IMR-90 (cell line): ENCODE data around the gene CGNL1. TPM values are rescaled to one million over a fixed set of nuclear protein-coding genes. Genes with fewer than 3 reads are reported as not detected.

Experiments
- ATAC-seq: fragments of 200-7000 bp; cut with Tn5 transposase; 2 replicates; pipeline ENCODE4 v1.9.1; 2020; ENCODE audit warnings: low read depth, mild to moderate bottlenecking, moderate library complexity
- BruUV-seq: library from RNA; stranded (reverse); fragments of 400-500 nt; replicated peaks from 2 replicates; lab custom pipeline; 2021; lab: Mats Ljungman, UMichigan
- CTCF ChIA-PET: fragments of 300-600 bp; formaldehyde crosslinking; extraction: SDS; loops from one replicate; lab custom pipeline; 2021; ENCODE audit warnings: antibody characterized with exemption; lab: Yijun Ruan, JAX
- POLR2A ChIA-PET: fragments of 300-600 bp; sonication (Branson Sonifier 250); formaldehyde crosslinking; loops from one replicate; lab custom pipeline; 2022; ENCODE audit warnings: antibody characterized with exemption; ENCODE audit not compliant: unreplicated experiment; lab: Charles Lee
- DNase-seq: peaks from one replicate; pipeline ENCODE4 v3.0.0; 2013
- H2AFZ ChIP-seq: replicated peaks from 2 replicates; pipeline ENCODE3; 2013; ENCODE audit warnings: low read length, mild to moderate bottlenecking; ENCODE audit not compliant: poor library complexity
- H2AK5ac ChIP-seq: 2 replicates; pipeline ENCODE4 v1.6.1; 2013; ENCODE audit warnings: low read depth, low read length, inconsistent platforms
- H2AK9ac ChIP-seq: replicated peaks from 2 replicates; pipeline ENCODE3; 2013; ENCODE audit warnings: mild to moderate bottlenecking, low read depth, low read length, moderate library complexity; ENCODE audit not compliant: poor library complexity
- H2BK120ac ChIP-seq: 2 replicates; pipeline ENCODE4 v1.6.1; 2013; ENCODE audit warnings: low read depth, low read length, inconsistent platforms
- H2BK15ac ChIP-seq: 3 replicates; pipeline ENCODE4 v1.6.1; 2013; ENCODE audit warnings: low read depth, low read length, inconsistent platforms
- H2BK20ac ChIP-seq: 2 replicates; pipeline ENCODE4 v1.6.1; 2013; ENCODE audit warnings: low read depth, mild to moderate bottlenecking, inconsistent platforms, low read length, moderate library complexity
- H2BK5ac ChIP-seq: 2 replicates; pipeline ENCODE4 v1.6.1; 2013; ENCODE audit warnings: mild to moderate bottlenecking, low read depth, low read length, inconsistent platforms; ENCODE audit not compliant: poor library complexity, severe bottlenecking
- H3K14ac ChIP-seq: replicated peaks from 2 replicates; pipeline ENCODE4 v1.6.1; 2013; ENCODE audit warnings: low read depth, low read length, inconsistent platforms
- H3K18ac ChIP-seq: 2 replicates; pipeline ENCODE4 v1.6.1; 2013; ENCODE audit warnings: low read depth, low read length, control low read depth
- H3K23ac ChIP-seq: 2 replicates; pipeline ENCODE4 v1.6.1; 2013; ENCODE audit warnings: low read depth, low read length, inconsistent platforms
- H3K27ac ChIP-seq: 2 replicates; pipeline ENCODE4 v1.5.1; 2013; ENCODE audit warnings: mild to moderate bottlenecking, control low read depth, low read length; ENCODE audit not compliant: insufficient read depth
- H3K27me3 ChIP-seq: 2 replicates; pipeline ENCODE4 v1.6.1; 2013; ENCODE audit warnings: low read length; ENCODE audit not compliant: control insufficient read depth, insufficient read depth
- H3K36me3 ChIP-seq: 2 replicates; pipeline ENCODE4 v1.6.1; 2013; ENCODE audit warnings: low read length, mixed read lengths; ENCODE audit not compliant: control insufficient read depth, insufficient read depth
- H3K4ac ChIP-seq: 2 replicates; pipeline ENCODE4 v1.6.1; 2013; ENCODE audit warnings: low read depth, low read length, inconsistent platforms
- H3K4me1 ChIP-seq: 2 replicates; pipeline ENCODE4 v1.6.1; 2013; ENCODE audit warnings: low read length, mixed read lengths; ENCODE audit not compliant: control insufficient read depth, insufficient read depth
- H3K4me2 ChIP-seq: 2 replicates; pipeline ENCODE4 v1.6.1; 2013; ENCODE audit warnings: low read depth, mild to moderate bottlenecking, control low read depth, low read length, moderate library complexity
- H3K4me3 ChIP-seq: 2 replicates; pipeline ENCODE4 v1.5.1; 2013; ENCODE audit warnings: low read depth, mild to moderate bottlenecking, control low read depth, low read length, moderate library complexity; ENCODE audit not compliant: insufficient read depth
- H3K56ac ChIP-seq: 2 replicates; pipeline ENCODE4 v1.6.1; 2013; ENCODE audit warnings: low read length, inconsistent platforms; ENCODE audit not compliant: insufficient read depth; ENCODE audit errors: extremely low read depth
- H3K79me1 ChIP-seq, 2 experiments: 2 replicates each; pipeline ENCODE4 v1.6.1; 2013; ENCODE audit warnings: low read length in 2 of 2, inconsistent platforms in 1 of 2, low read depth in 1 of 2
- H3K9ac ChIP-seq: 2 replicates; pipeline ENCODE4 v1.6.1; 2013; ENCODE audit warnings: low read depth, low read length, control low read depth
- H3K9me1 ChIP-seq: 2 replicates; pipeline ENCODE4 v1.6.1; 2013; ENCODE audit warnings: low read length, inconsistent platforms; ENCODE audit not compliant: insufficient read depth
- H3K9me3 ChIP-seq: 2 replicates; pipeline ENCODE4 v1.6.1; 2013; ENCODE audit warnings: low read length; ENCODE audit not compliant: control insufficient read depth, insufficient read depth
- H4K20me1 ChIP-seq: 2 replicates; pipeline ENCODE4 v1.6.1; 2013; ENCODE audit warnings: low read length, inconsistent platforms; ENCODE audit not compliant: insufficient read depth
- H4K5ac ChIP-seq: 2 replicates; pipeline ENCODE4 v1.6.1; 2013; ENCODE audit warnings: mild to moderate bottlenecking, low read depth, low read length, control low read depth
- H4K8ac ChIP-seq, 2 experiments: 2 replicates each; pipeline ENCODE4 v1.6.1; 2013; ENCODE audit warnings: low read depth in 2 of 2, low read length in 2 of 2, control low read depth in 1 of 2, inconsistent platforms in 1 of 2
- H4K91ac ChIP-seq: 2 replicates; pipeline ENCODE4 v1.6.1; 2013; ENCODE audit warnings: low read depth, low read length, inconsistent platforms; ENCODE audit not compliant: insufficient read depth
- BHLHE40 ChIP-seq: fragments of 150-350 bp; IDR thresholded peaks from 2 replicates; pipeline ENCODE4 v1.6.1; 2016; ENCODE audit warnings: mild to moderate bottlenecking, low read depth, low read length
- CEBPB ChIP-seq: IDR thresholded peaks from 2 replicates; pipeline ENCODE4 v1.6.1; 2012; ENCODE audit warnings: low read depth, low read length, improper control_type of control experiment
- CHD1 ChIP-seq: IDR thresholded peaks from 2 replicates; pipeline ENCODE4 v1.6.1; 2012; ENCODE audit warnings: low read depth, low read length, improper control_type of control experiment
- CTCF ChIP-seq: conservative IDR thresholded peaks from 2 replicates; pipeline ENCODE4 v1.5.1; 2012; ENCODE audit warnings: mild to moderate bottlenecking, low read depth, low read length, improper control_type of control experiment
- ELK1 ChIP-seq: fragments of 150-350 bp; IDR thresholded peaks from 2 replicates; pipeline ENCODE4 v1.6.1; 2016; ENCODE audit warnings: low read depth, mild to moderate bottlenecking, low read length, moderate library complexity, borderline replicate concordance
- FOS ChIP-seq: fragments of 150-350 bp; IDR thresholded peaks from 2 replicates; pipeline ENCODE4 v1.6.1; 2016; ENCODE audit warnings: low read depth, low read length
- MAFK ChIP-seq: IDR thresholded peaks from 2 replicates; pipeline ENCODE4 v1.6.1; 2012; ENCODE audit warnings: low read depth, low read length, improper control_type of control experiment
- MAZ ChIP-seq: IDR thresholded peaks from 2 replicates; pipeline ENCODE4 v1.6.1; 2012; ENCODE audit warnings: low read depth, mild to moderate bottlenecking, low read length, improper control_type of control experiment, moderate library complexity, borderline replicate concordance
- MXI1 ChIP-seq: IDR thresholded peaks from 2 replicates; pipeline ENCODE4 v1.6.1; 2012; ENCODE audit warnings: low read depth, mild to moderate bottlenecking, low read length, moderate library complexity, borderline replicate concordance
- NFE2L2 ChIP-seq: fragments of 150-350 bp; IDR thresholded peaks from 2 replicates; pipeline ENCODE4 v1.6.1; 2016; ENCODE audit warnings: low read depth, mild to moderate bottlenecking, low read length
- POLR2A ChIP-seq: IDR thresholded peaks from 2 replicates; pipeline ENCODE4 v1.6.1; 2012; ENCODE audit warnings: mild to moderate bottlenecking, low read depth, low read length
- RAD21 ChIP-seq: IDR thresholded peaks from 2 replicates; pipeline ENCODE4 v1.6.1; 2012; ENCODE audit warnings: low read length, improper control_type of control experiment
- RCOR1 ChIP-seq: IDR thresholded peaks from 2 replicates; pipeline ENCODE4 v1.6.1; 2012; ENCODE audit warnings: mild to moderate bottlenecking, low read length, improper control_type of control experiment; ENCODE audit not compliant: insufficient replicate concordance
- RFX5 ChIP-seq: IDR thresholded peaks from 2 replicates; pipeline ENCODE4 v1.8.0; 2012; ENCODE audit warnings: low read depth, mild to moderate bottlenecking, low read length, moderate library complexity
- SMC3 ChIP-seq: fragments of 150-350 bp; IDR thresholded peaks from 2 replicates; pipeline ENCODE4 v1.6.1; 2016; ENCODE audit warnings: low read depth, mild to moderate bottlenecking, antibody characterized with exemption, low read length, moderate library complexity
- WGBS, 2 experiments: methylation state at CpG; one replicate each; pipeline versions ENCODE4 v1.1.5 to v1.1.7; 2013; ENCODE audit warnings: missing lambda C conversion rate in 2 of 2; ENCODE audit not compliant: insufficient read length in 1 of 2; ENCODE audit errors: extremely low coverage in 2 of 2; 5-methylcytosine and 5-hydroxymethylcytosine counted together
- dilution Hi-C: fragments of 300-500 bp; cut with HindIII; formaldehyde crosslinking; loops from one replicate; pipeline ENCODE4 v1.14.3; 2018; ENCODE audit warnings: low sequenced_read_pairs; ENCODE audit not compliant: unreplicated experiment
- in situ Hi-C: fragments of 300-500 bp; cut with MboI; formaldehyde crosslinking; loops from 3 replicates; pipeline ENCODE4 v1.14.3; 2019; ENCODE audit warnings: low sequenced_read_pairs, inconsistent platforms, mixed read lengths
- intact Hi-C: fragments of 100-400 bp; cut with micrococcal nuclease; formaldehyde crosslinking; loops from 2 replicates; pipeline ENCODE4 v1.10.0; 2022
- polyA plus RNA-seq, 3 experiments: library from polyadenylated mRNA; depleted of rRNA; stranded (reverse); fragments of >200 nt; gene quantifications; 2 replicates each; pipeline ENCODE4 v1.2.3, GENCODE V29; 2012; ENCODE audit warnings: low replicate concordance in 1 of 3
- total RNA-seq: library from RNA; depleted of rRNA; stranded (reverse); fragments of >200 nt; gene quantifications from 2 replicates; pipeline ENCODE4 v1.2.3, GENCODE V29; 2012
- TF ChIP-seq, protein P1 (sequence below): fragments of 150-350 bp; IDR thresholded peaks from 2 replicates; pipeline ENCODE4 v1.6.1; 2017; ENCODE audit warnings: mild to moderate bottlenecking, antibody characterized with exemption, low read length, low read depth

CGNL1 gene
- total and polyA plus RNA-seq, 2 of the 4 experiments (the other 2 are of a cell fraction): 0.07 to 0.18 TPM

- H3K4me2 ChIP-seq: no peak overlapping the region
- no peak overlapping the region for H3K56ac ChIP-seq
- DNase-seq: no peak
- H3K4ac ChIP-seq: no peak overlapping the region
- H3K23ac ChIP-seq: no peak overlapping the region
- no peak overlapping the region for H2BK5ac ChIP-seq
- no peak overlapping the region for H2BK120ac ChIP-seq
- no peak overlapping the region for H3K14ac ChIP-seq
- H3K9me3 ChIP-seq: no peaks in the 10 kb centered on the region
- no peak overlapping the region for H2BK20ac ChIP-seq
- 84% methylated on average over 5 of the region's 13 CpGs; no CpG with 5 or more reads in 1 of the 2 experiments for WGBS, 2 experiments
- H3K36me3 ChIP-seq: no peaks in the 10 kb centered on the region
- in situ Hi-C loops (no loop called here), intact Hi-C loops (no loop called here), dilution Hi-C loops (no loop called here)
- no peak overlapping the region for H2AK9ac ChIP-seq
- ChIA-PET CTCF (interaction anchor here (0.9 kb wide), 1 partner anchor 9 kb away, joined by 3 read pairs; no protein-coding TSS in a partner anchor), POLR2A (no interaction called here)
- peaks cover 20% of the 10 kb centered on the region for H3K27me3 ChIP-seq
- H4K91ac ChIP-seq: no peak overlapping the region
- no peak overlapping the region for H2AFZ ChIP-seq
- no peaks in the 10 kb centered on the region for H4K20me1 ChIP-seq
- no peak overlapping the region for H3K4me3 ChIP-seq
- no TSS peak for BruUV-seq
- H2BK15ac ChIP-seq: no peak overlapping the region
- no peak for ATAC-seq
- H3K27ac ChIP-seq: no peak overlapping the region
- no peak overlapping the region for H3K18ac ChIP-seq
- no peak for TF ChIP-seq RCOR1
- TF ChIP-seq RFX5: no peak
- no peak for TF ChIP-seq MAFK
- no peak for TF ChIP-seq NFE2L2
- TF ChIP-seq CHD1: no peak
- TF ChIP-seq ELK1: no peak
- TF ChIP-seq SMC3: no peak
- TF ChIP-seq CEBPB: no peak
- no peak for TF ChIP-seq CTCF
- TF ChIP-seq POLR2A: no peak
- no peak for TF ChIP-seq RAD21
- TF ChIP-seq MXI1: no peak
- TF ChIP-seq, protein P1, sequence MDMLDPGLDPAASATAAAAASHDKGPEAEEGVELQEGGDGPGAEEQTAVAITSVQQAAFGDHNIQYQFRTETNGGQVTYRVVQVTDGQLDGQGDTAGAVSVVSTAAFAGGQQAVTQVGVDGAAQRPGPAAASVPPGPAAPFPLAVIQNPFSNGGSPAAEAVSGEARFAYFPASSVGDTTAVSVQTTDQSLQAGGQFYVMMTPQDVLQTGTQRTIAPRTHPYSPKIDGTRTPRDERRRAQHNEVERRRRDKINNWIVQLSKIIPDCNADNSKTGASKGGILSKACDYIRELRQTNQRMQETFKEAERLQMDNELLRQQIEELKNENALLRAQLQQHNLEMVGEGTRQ: no peak
- no peak for TF ChIP-seq MAZ
- TF ChIP-seq BHLHE40: no peak
- TF ChIP-seq FOS: no peak
- H4K8ac ChIP-seq: no peak overlapping the region
- no peak overlapping the region for H2AK5ac ChIP-seq
- no peak overlapping the region for H4K5ac ChIP-seq
- H3K79me1 ChIP-seq: no peaks in the 10 kb centered on the region
- H3K9ac ChIP-seq: no peak overlapping the region
- H3K4me1 ChIP-seq: no peaks in the 10 kb centered on the region
- H3K9me1 ChIP-seq: no peaks in the 10 kb centered on the region
These were observed 142.6 kb downstream of the CGNL1 start for GRCh38 chr15:57518779-57519405.
